T-helper 22 cell (primary cell): ENCODE data around the gene ZNF888.
"Not testable (repeated sequence)": the region's sequence is repeated elsewhere in the genome, so short reads cannot be mapped to it uniquely, and the experiment has no call there.

Experiments
- DNase-seq: peaks from one replicate; pipeline ENCODE4 v3.0.0-alpha.2; 2020; ENCODE audit warnings: low read depth

Gene ZNF888

GRCh38 chr19:52922841-52923777 is at the start of gene ZNF888:
Gene ZNF888, minus strand, starts transcription at chr19:52923428. Its CDS starts 5,555 bp downstream, at chr19:52917873.
- peak; percentile 72 for DNase-seq

- no peak for DNase-seq
These were observed 44.5 kb upstream of the ZNF888 start for GRCh38 chr19:52967772-52968171.

- DNase-seq, result no peak
These were observed 40.0 kb upstream of the ZNF888 start for GRCh38 chr19:52963247-52963618.

- DNase-seq, result peak; percentile 96
These were observed 39.4 kb upstream of the ZNF888 start, which contains the start of gene ZNF816 for GRCh38 chr19:52962394-52963246. Gene ZNF816, minus strand, starts transcription at chr19:52962881. Its CDS starts 6,792 bp downstream, at chr19:52956089.

GRCh38 chr19:52961981-52962380 is 38.8 kb upstream of the ZNF888 start:
- no peak for DNase-seq

GRCh38 chr19:52959613-52960295 is 36.5 kb upstream of the ZNF888 start:
- DNase-seq, result no peak

- no peak for DNase-seq
These were observed 34.4 kb upstream of the ZNF888 start for GRCh38 chr19:52957591-52957990.

- no peak for DNase-seq
These were observed 33.7 kb upstream of the ZNF888 start for GRCh38 chr19:52956917-52957316.

- no peak for DNase-seq
These were observed 26.2 kb upstream of the ZNF888 start for GRCh38 chr19:52949422-52949821.

GRCh38 chr19:52948025-52948770 is 25.0 kb upstream of the ZNF888 start:
- DNase-seq, result no peak

- DNase-seq, result no peak
These were observed 23.4 kb upstream of the ZNF888 start for GRCh38 chr19:52946322-52947310.

- DNase-seq, result no peak
These were observed 22.6 kb upstream of the ZNF888 start for GRCh38 chr19:52945652-52946321.

GRCh38 chr19:52944703-52945493 is 21.7 kb upstream of the ZNF888 start:
- DNase-seq, result not testable (repeated sequence)

- no peak for DNase-seq
These were observed 20.8 kb upstream of the ZNF888 start for GRCh38 chr19:52943884-52944643.

GRCh38 chr19:52943134-52943883 is 20.1 kb upstream of the ZNF888 start:
- no peak for DNase-seq

- DNase-seq, result peak; percentile 88
These were observed 19.3 kb upstream of the ZNF888 start for GRCh38 chr19:52942386-52943133.
